Activated CD8-positive, alpha-beta memory T cell treated with anti-CD3 and anti-CD28 coated beads for 48 hours (primary cell): Measurements from ENCODE around the gene ETS1.
"Not testable (repeated sequence)": the region's sequence is repeated elsewhere in the genome, so short reads cannot be mapped to it uniquely, and the experiment has no call there.

Experiments used
- DNase-seq, 3 experiments: peaks; one replicate each; pipeline ENCODE4 v3.0.0-alpha.2; 2020; ENCODE audit warnings: low read depth in 2 of 3, low spot score in 2 of 3

Gene ETS1

GRCh38 chr11:128448200-128448886, 139.0 kb downstream of the ETS1 start:
- no peak for DNase-seq

GRCh38 chr11:128447233-128447632, 140.1 kb downstream of the ETS1 start:
- no peak for DNase-seq

GRCh38 chr11:128445921-128446320, 141.4 kb downstream of the ETS1 start:
- DNase-seq = not testable (repeated sequence)

GRCh38 chr11:128437136-128437535, 150.2 kb downstream of the ETS1 start:
- no peak for DNase-seq

GRCh38 chr11:128434818-128435217, 152.5 kb downstream of the ETS1 start:
- DNase-seq = no peak

GRCh38 chr11:128434411-128434810, 152.9 kb downstream of the ETS1 start:
- DNase-seq = no peak

GRCh38 chr11:128432926-128433325, 154.4 kb downstream of the ETS1 start:
- DNase-seq = no peak

- DNase-seq = no peak
Measured at GRCh38 chr11:128431931-128432330, 155.4 kb downstream of the ETS1 start.

GRCh38 chr11:128428935-128429334, 158.4 kb downstream of the ETS1 start:
- DNase-seq = no peak

GRCh38 chr11:128424851-128425285, 162.5 kb downstream of the ETS1 start:
- no peak for DNase-seq

- no peak for DNase-seq
Measured at GRCh38 chr11:128424271-128424711, 163.1 kb downstream of the ETS1 start.

- peak; percentile 80 to 91 (median 90) for DNase-seq
Measured at GRCh38 chr11:128422576-128423370, 164.6 kb downstream of the ETS1 start.

- DNase-seq = no peak
Measured at GRCh38 chr11:128421577-128422330, 165.6 kb downstream of the ETS1 start.

GRCh38 chr11:128420951-128421350, 166.4 kb downstream of the ETS1 start:
- no peak for DNase-seq

- no peak for DNase-seq
Measured at GRCh38 chr11:128420265-128420664, 167.1 kb downstream of the ETS1 start.

GRCh38 chr11:128419012-128419767, 168.2 kb downstream of the ETS1 start:
- DNase-seq = no peak

GRCh38 chr11:128417607-128418324, 169.6 kb downstream of the ETS1 start:
- no peak for DNase-seq

GRCh38 chr11:128416976-128417375, 170.4 kb downstream of the ETS1 start:
- DNase-seq = no peak

GRCh38 chr11:128415539-128415938, 171.8 kb downstream of the ETS1 start:
- DNase-seq = no peak
